ENCODE data around the gene IL1RAPL2.

GRCh38 chrX:105543283-105543682 is 977.3 kb downstream of the IL1RAPL2 start:
- TF ChIP-seq CTCF (IDR thresholded peaks at IDR 0.05) (no peak), EZH2 (IDR thresholded peaks at IDR 0.05; ENCODE audit: borderline replicate concordance, insufficient read depth, low read depth, low read length, poor library complexity, severe bottlenecking) (no peak)

All from B cell (primary cell).